Trophoblast cell (in vitro differentiated cells and primary cell): ENCODE data around the gene VMP1.

Experiments used
- DNase-seq, 2 donors: peaks; one replicate each; pipeline ENCODE4 v3.0.0-alpha.2; 2016
- H2AFZ ChIP-seq: 2 replicates; pipeline ENCODE4 v1.6.1; 2013; ENCODE audit warnings: low read length, moderate library complexity, mild to moderate bottlenecking; ENCODE audit not compliant: insufficient read depth, poor library complexity
- H2AK5ac ChIP-seq: 2 replicates; pipeline ENCODE4 v1.6.1; 2013; ENCODE audit warnings: mild to moderate bottlenecking, low read length
- H2BK120ac ChIP-seq: 2 replicates; pipeline ENCODE4 v1.6.1; 2013; ENCODE audit warnings: low read length, mild to moderate bottlenecking, moderate library complexity; ENCODE audit not compliant: insufficient read depth, poor library complexity
- H2BK12ac ChIP-seq: 2 replicates; pipeline ENCODE4 v1.6.1; 2013; ENCODE audit warnings: mild to moderate bottlenecking, low read length, moderate library complexity
- H2BK5ac ChIP-seq: 2 replicates; pipeline ENCODE4 v1.6.1; 2013; ENCODE audit warnings: low read length, low read depth, moderate library complexity, mild to moderate bottlenecking; ENCODE audit not compliant: poor library complexity
- H3K14ac ChIP-seq: 2 replicates; pipeline ENCODE4 v1.6.1; 2013; ENCODE audit warnings: mild to moderate bottlenecking, low read length
- H3K18ac ChIP-seq: 2 replicates; pipeline ENCODE4 v1.6.1; 2013; ENCODE audit warnings: mild to moderate bottlenecking, low read length
- H3K23ac ChIP-seq: 2 replicates; pipeline ENCODE4 v1.6.1; 2013; ENCODE audit warnings: low read length
- H3K27ac ChIP-seq: 2 replicates; pipeline ENCODE4 v1.5.1; 2013; ENCODE audit warnings: low read depth, mild to moderate bottlenecking, inconsistent platforms, low read length, moderate library complexity
- H3K27me3 ChIP-seq: 2 replicates; pipeline ENCODE4 v1.6.1; 2013; ENCODE audit warnings: inconsistent platforms, mild to moderate bottlenecking, low read length, moderate library complexity; ENCODE audit not compliant: insufficient read depth
- H3K36me3 ChIP-seq, 2 experiments: 1 replicate in 1 of 2; 2 replicates in 1 of 2; pipeline ENCODE4 v1.6.1; 2013; ENCODE audit warnings: low read length in 2 of 2, mild to moderate bottlenecking in 2 of 2, moderate library complexity in 1 of 2; ENCODE audit not compliant: insufficient read depth in 2 of 2, control insufficient read depth in 1 of 2
- H3K4ac ChIP-seq: 2 replicates; pipeline ENCODE4 v1.6.1; 2013; ENCODE audit warnings: low read depth, mild to moderate bottlenecking, low read length, moderate library complexity
- H3K4me1 ChIP-seq, 2 experiments: 1 replicate in 1 of 2; 2 replicates in 1 of 2; pipeline ENCODE4 v1.6.1; 2013; ENCODE audit warnings: low read length in 2 of 2, mild to moderate bottlenecking in 2 of 2, moderate library complexity in 1 of 2; ENCODE audit not compliant: insufficient read depth in 2 of 2, control insufficient read depth in 1 of 2
- H3K4me2 ChIP-seq: 2 replicates; pipeline ENCODE4 v1.6.1; 2013; ENCODE audit warnings: inconsistent platforms, mild to moderate bottlenecking, low read length, moderate library complexity
- H3K4me3 ChIP-seq: 2 replicates; pipeline ENCODE4 v1.5.1; 2013; ENCODE audit warnings: mild to moderate bottlenecking, low read depth, low read length, inconsistent platforms
- H3K79me1 ChIP-seq: one replicate; pipeline ENCODE4 v1.6.1; 2013; ENCODE audit warnings: low read length
- H3K79me2 ChIP-seq: 2 replicates; pipeline ENCODE4 v1.6.1; 2013; ENCODE audit warnings: low read length, mild to moderate bottlenecking; ENCODE audit not compliant: control insufficient read depth, insufficient read depth, poor library complexity
- H3K9ac ChIP-seq: 2 replicates; pipeline ENCODE4 v1.6.1; 2013; ENCODE audit warnings: mild to moderate bottlenecking, low read length
- H3K9me3 ChIP-seq: 2 replicates; pipeline ENCODE4 v1.6.1; 2013; ENCODE audit warnings: low read depth, mild to moderate bottlenecking, control low read depth, inconsistent platforms, low read length; ENCODE audit not compliant: insufficient read depth
- H4K12ac ChIP-seq: 2 replicates; pipeline ENCODE4 v1.6.1; 2013; ENCODE audit warnings: low read depth, mild to moderate bottlenecking, low read length, moderate library complexity
- H4K8ac ChIP-seq: 2 replicates; pipeline ENCODE4 v1.6.1; 2013; ENCODE audit warnings: low read depth, mild to moderate bottlenecking, low read length, moderate library complexity
- H4K91ac ChIP-seq: one replicate; pipeline ENCODE4 v1.6.1; 2013; ENCODE audit warnings: low read depth, mild to moderate bottlenecking, low read length, moderate library complexity
- WGBS: extraction: QIAGEN DNeasy Blood & Tissue Kit; methylation state at CpG from one replicate; pipeline ENCODE4 v1.1.7; 2013; ENCODE audit warnings: missing lambda C conversion rate; ENCODE audit not compliant: insufficient read length, insufficient coverage; ENCODE audit errors: extremely low coverage; 5-methylcytosine and 5-hydroxymethylcytosine counted together

Gene VMP1

GRCh38 chr17:59699786-59700185, 7.7 kb upstream of the VMP1 start:
- WGBS: no CpG with 5 or more reads among the region's 6 CpGs

GRCh38 chr17:59702304-59702703, 5.2 kb upstream of the VMP1 start:
- Histone ChIP-seq H2BK120ac (no peak overlapping the region), H3K4ac (peak overlapping the region; percentile 1), H3K4me1 (peaks cover 2% of the 10 kb centered on the region in 2 experiments)

More at GRCh38 chr17:59699786-59700185, 7.7 kb upstream of the VMP1 start:
- no peak overlapping the region for H2AFZ ChIP-seq
- no peak overlapping the region for H2BK120ac ChIP-seq
- no peak overlapping the region for H3K9ac ChIP-seq
- no peak overlapping the region for H3K4me3 ChIP-seq
- no peak overlapping the region for H2AK5ac ChIP-seq
- H3K14ac ChIP-seq: no peak overlapping the region
- H3K79me2 ChIP-seq: peaks cover 7% of the 10 kb centered on the region
- H3K4me2 ChIP-seq: no peak overlapping the region
- H3K4ac ChIP-seq: no peak overlapping the region
- no peak overlapping the region for H4K8ac ChIP-seq
- H3K18ac ChIP-seq: no peak overlapping the region
- no peak for DNase-seq
- no peak overlapping the region for H3K23ac ChIP-seq
- peaks cover 10 to 39% of the 10 kb centered on the region in 2 experiments for H3K36me3 ChIP-seq
- H3K27ac ChIP-seq: no peak overlapping the region
- no peaks in the 10 kb centered on the region for H3K79me1 ChIP-seq
- H3K4me1 ChIP-seq: no peaks in the 10 kb centered on the region
- H2BK12ac ChIP-seq: no peak overlapping the region
- no peaks in the 10 kb centered on the region for H3K9me3 ChIP-seq
- no peak overlapping the region for H2BK5ac ChIP-seq
- no peak overlapping the region for H4K12ac ChIP-seq
- no peaks in the 10 kb centered on the region for H3K27me3 ChIP-seq
- no peak overlapping the region for H4K91ac ChIP-seq

GRCh38 chr17:59707971-59708430, 547 bp downstream of the VMP1 start:
- no peak for DNase-seq
- Histone ChIP-seq H3K36me3 (no peaks in the 10 kb centered on the region), H2AK5ac (peak overlapping the region; percentile 50), H3K18ac (peak overlapping the region; percentile 40), H3K9ac (peak overlapping the region; percentile 68), H3K79me1 (peaks cover 8% of the 10 kb centered on the region), H2BK12ac (peak overlapping the region; percentile 4), H4K8ac (peak overlapping the region; percentile 77), H2BK5ac (peak overlapping the region; percentile 11), H4K12ac (peak overlapping the region; percentile 25), H3K9me3 (no peaks in the 10 kb centered on the region), H3K4me3 (peak overlapping the region; percentile 77), H3K23ac (no peak overlapping the region), H3K4me1 (peaks cover 2% of the 10 kb centered on the region in 2 experiments), H3K4ac (peak overlapping the region; percentile 10), H3K27me3 (no peaks in the 10 kb centered on the region), H3K4me2 (peak overlapping the region; percentile 85), H4K91ac (peak overlapping the region; percentile 49), H2BK120ac (peak overlapping the region; percentile 8), H3K79me2 (peaks cover 29% of the 10 kb centered on the region), H2AFZ (peak overlapping the region; percentile 47), H3K27ac (peak overlapping the region; percentile 77), H3K14ac (peak overlapping the region; percentile 77)
- no CpG with 5 or more reads among the region's 15 CpGs for WGBS

More at GRCh38 chr17:59702304-59702703, 5.2 kb upstream of the VMP1 start:
- H3K36me3 ChIP-seq: peaks cover 6 to 23% of the 10 kb centered on the region in 2 experiments
- H2AK5ac ChIP-seq: no peak overlapping the region
- H3K79me1 ChIP-seq: peaks cover 6% of the 10 kb centered on the region
- no peak overlapping the region for H2BK5ac ChIP-seq
- H3K23ac ChIP-seq: no peak overlapping the region
- DNase-seq: no peak
- no peak overlapping the region for H2AFZ ChIP-seq
- H3K14ac ChIP-seq: no peak overlapping the region
- no peaks in the 10 kb centered on the region for H3K27me3 ChIP-seq
- H4K8ac ChIP-seq: no peak overlapping the region
- H3K27ac ChIP-seq: no peak overlapping the region
- H3K18ac ChIP-seq: no peak overlapping the region
- peaks cover 20% of the 10 kb centered on the region for H3K79me2 ChIP-seq
- H2BK12ac ChIP-seq: no peak overlapping the region
- H3K9me3 ChIP-seq: no peaks in the 10 kb centered on the region
- H3K9ac ChIP-seq: no peak overlapping the region
- WGBS: no CpG with 5 or more reads among the region's 7 CpGs
- no peak overlapping the region for H4K12ac ChIP-seq
- H4K91ac ChIP-seq: no peak overlapping the region
- H3K4me3 ChIP-seq: no peak overlapping the region
- H3K4me2 ChIP-seq: no peak overlapping the region

- Histone ChIP-seq H3K14ac (no peak overlapping the region), H3K18ac (no peak overlapping the region), H3K27ac (no peak overlapping the region), H4K8ac (no peak overlapping the region), H4K12ac (no peak overlapping the region), H2AFZ (no peak overlapping the region), H3K36me3 (no peaks in the 10 kb centered on the region), H3K27me3 (no peaks in the 10 kb centered on the region), H4K91ac (no peak overlapping the region), H3K9ac (no peak overlapping the region), H3K4me3 (no peak overlapping the region), H2BK120ac (no peak overlapping the region), H3K4ac (no peak overlapping the region), H3K79me2 (peaks cover 12% of the 10 kb centered on the region), H2AK5ac (no peak overlapping the region), H3K4me1 (no peaks in the 10 kb centered on the region), H2BK5ac (no peak overlapping the region), H2BK12ac (no peak overlapping the region), H3K4me2 (no peak overlapping the region), H3K23ac (no peak overlapping the region), H3K9me3 (no peaks in the 10 kb centered on the region), H3K79me1 (peaks cover 4% of the 10 kb centered on the region)
- no peak for DNase-seq
Measured at GRCh38 chr17:59711936-59712335, 4.5 kb downstream of the VMP1 start.
